Testis (tissue), 3 donors: Measurements from ENCODE around the gene TOP3B. TPM values are rescaled to one million over a fixed set of nuclear protein-coding genes. Genes with fewer than 3 reads are reported as not detected.

ENCODE experiments used
- DNase-seq: peaks from one replicate; pipeline ENCODE4 v3.0.0-alpha.2; 2019
- H3K27ac ChIP-seq, 2 donors: fragments of 200-600 bp; sonication (generic); one replicate each; pipeline ENCODE4 v1.5.1; 2019
- H3K27me3 ChIP-seq: fragments of 200-600 bp; sonication (generic); one replicate; pipeline ENCODE4 v1.5.1; 2019
- H3K36me3 ChIP-seq: fragments of 200-600 bp; sonication (generic); one replicate; pipeline ENCODE4 v1.5.1; 2017; ENCODE audit warnings: low read depth; ENCODE audit errors: missing control alignments
- H3K4me1 ChIP-seq: fragments of 200-600 bp; sonication (generic); one replicate; pipeline ENCODE4 v1.5.1; 2019
- H3K4me3 ChIP-seq, 2 donors: fragments of 200-600 bp; sonication (generic); one replicate each; pipeline ENCODE4 v1.5.1; 2017 to 2019
- H3K9me3 ChIP-seq: fragments of 200-600 bp; sonication (generic); one replicate; pipeline ENCODE4 v1.5.1; 2017
- CTCF ChIP-seq, 3 experiments: fragments of 450-650 bp in 2 of 3; fragments of 200-600 bp in 1 of 3; sonication (generic) in 1 of 3; IDR thresholded peaks; one replicate each; pipeline ENCODE4 v1.5.1; 2016 to 2019; ENCODE audit warnings: antibody characterized with exemption in 3 of 3, mild to moderate bottlenecking in 2 of 3, moderate library complexity in 1 of 3
- POLR2A ChIP-seq: fragments of 450-650 bp; IDR thresholded peaks from one replicate; pipeline ENCODE4 v1.6.1; 2017; ENCODE audit warnings: antibody characterized with exemption, mild to moderate bottlenecking, moderate library complexity
- WGBS, 2 donors: methylation state at CpG; one replicate each; pipeline ENCODE4 v1.1.5; 2018; 5-methylcytosine and 5-hydroxymethylcytosine counted together
- intact Hi-C: fragments of 100-400 bp; cut with DNase I; formaldehyde crosslinking; loops from one replicate; pipeline ENCODE4 v1.15.1; 2023; ENCODE audit warnings: low total_unique reads
- polyA plus RNA-seq: library from polyadenylated mRNA; stranded (reverse); fragments of 350-450 nt; fragmentation: Illumina TruSeq; extraction: RNeasy Lipid Tissue Mini Kit (QIAGEN cat#74804); gene quantifications from one replicate; pipeline ENCODE4 v1.2.3, GENCODE V29; 2014; ENCODE audit warnings: low read depth, low replicate concordance; ENCODE audit not compliant: insufficient read depth
- total RNA-seq, 2 donors: library from RNA; depleted of rRNA; stranded (reverse); fragments of >200 nt; gene quantifications; one replicate each; pipeline ENCODE4 v1.2.3, GENCODE V29; 2016

Gene TOP3B
- total and polyA plus RNA-seq, 3 donors from 2014 or later, result 19.1 to 70.5 (median 65.5) TPM

- DNase-seq, result no peak
- Histone ChIP-seq H3K9me3 (no peaks in the 10 kb centered on the region), H3K27me3 (no peaks in the 10 kb centered on the region), H3K4me3 (no peak overlapping the region), H3K27ac (no peak overlapping the region), H3K36me3 (no peaks in the 10 kb centered on the region), H3K4me1 (no peaks in the 10 kb centered on the region)
- 77 to 79% methylated on average over 7 of the region's 7 CpGs for WGBS, 2 donors
- intact Hi-C loops, result no loop called here
- no peak for TF ChIP-seq CTCF (IDR thresholded peaks at IDR 0.05)
- TF ChIP-seq POLR2A, result no peak
These were observed 74.7 kb downstream of the TOP3B start for GRCh38 chr22:21907638-21908522.

Other genes with a start within 250 kb of the TOP3B start
- gene YPEL1, start 247.0 kb downstream of the TOP3B start, total RNA-seq, result 100 to 1,000 TPM in 1 of 2 donors, 10 to 100 TPM in 1; 83.6 to 169 TPM
- 168 TPM for gene YPEL1, start 247.0 kb downstream of the TOP3B start, polyA plus RNA-seq
- 100 to 1,000 TPM in 1 of 2 donors, 10 to 100 TPM in 1; 90.2 to 121 TPM for gene MAPK1, start 115.1 kb downstream of the TOP3B start, total RNA-seq
- gene MAPK1, start 115.1 kb downstream of the TOP3B start, polyA plus RNA-seq, result 143 TPM
- gene PPM1F, start 29.9 kb downstream of the TOP3B start, total RNA-seq, result 10 to 100 TPM; 22.4 to 22.7 TPM
- 17.4 TPM for gene PPM1F, start 29.9 kb downstream of the TOP3B start, polyA plus RNA-seq